Measurements from ENCODE around the gene DVL2. TPM values are rescaled to one million over a fixed set of nuclear protein-coding genes. Genes with fewer than 3 reads are reported as not detected.
A peak's percentile ranks its signal among the peaks of the same experiment; 100 is the strongest.

The DVL2 gene
- total RNA-seq, 1 experiment from 2014 or later: 36.9 TPM

- no peaks in the 10 kb centered on the region for H3K9me2 ChIP-seq (replicated peaks; ENCODE audit: low read length)
- no peak for TF ChIP-seq EZH2phosphoT487 (IDR thresholded peaks at IDR 0.05; ENCODE audit: borderline replicate concordance, low read length)
- TF ChIP-seq, protein P1, sequence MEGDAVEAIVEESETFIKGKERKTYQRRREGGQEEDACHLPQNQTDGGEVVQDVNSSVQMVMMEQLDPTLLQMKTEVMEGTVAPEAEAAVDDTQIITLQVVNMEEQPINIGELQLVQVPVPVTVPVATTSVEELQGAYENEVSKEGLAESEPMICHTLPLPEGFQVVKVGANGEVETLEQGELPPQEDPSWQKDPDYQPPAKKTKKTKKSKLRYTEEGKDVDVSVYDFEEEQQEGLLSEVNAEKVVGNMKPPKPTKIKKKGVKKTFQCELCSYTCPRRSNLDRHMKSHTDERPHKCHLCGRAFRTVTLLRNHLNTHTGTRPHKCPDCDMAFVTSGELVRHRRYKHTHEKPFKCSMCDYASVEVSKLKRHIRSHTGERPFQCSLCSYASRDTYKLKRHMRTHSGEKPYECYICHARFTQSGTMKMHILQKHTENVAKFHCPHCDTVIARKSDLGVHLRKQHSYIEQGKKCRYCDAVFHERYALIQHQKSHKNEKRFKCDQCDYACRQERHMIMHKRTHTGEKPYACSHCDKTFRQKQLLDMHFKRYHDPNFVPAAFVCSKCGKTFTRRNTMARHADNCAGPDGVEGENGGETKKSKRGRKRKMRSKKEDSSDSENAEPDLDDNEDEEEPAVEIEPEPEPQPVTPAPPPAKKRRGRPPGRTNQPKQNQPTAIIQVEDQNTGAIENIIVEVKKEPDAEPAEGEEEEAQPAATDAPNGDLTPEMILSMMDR (conservative IDR thresholded peaks at IDR 0.05; ENCODE audit: low read depth, low read length): no peak
- TF ChIP-seq EZH2 (IDR thresholded peaks at IDR 0.05; ENCODE audit: low read length, unreplicated experiment): no peak
- DNase-seq: no peak
- ChIA-PET POLR2A (ENCODE audit: unreplicated experiment) (interaction anchor here (0.6 kb wide), 1 partner anchor 15 kb away, joined by 3 read pairs; no protein-coding TSS in a partner anchor), CTCF (no interaction called here)
- no peaks in the 10 kb centered on the region for H3K9me3 ChIP-seq (ENCODE audit: low read length)
- H3K36me3 ChIP-seq (ENCODE audit: low read depth, low read length): peaks cover 9% of the 10 kb centered on the region; the same call in 1 of the 2 replicates
- no peak overlapping the region for H2AFZ ChIP-seq (ENCODE audit: low read length)
- H4K20me1 ChIP-seq (ENCODE audit: low read length): 0 out of 2 replicates have a peak, but pooled peaks cover 5% of the 10 kb centered on the region
- intact Hi-C loops (cut with micrococcal nuclease): no loop called here
- peaks cover 77% of the 10 kb centered on the region for H3K79me2 ChIP-seq (ENCODE audit: low read length)
- no peak; the same call in 1 of the 2 replicates for ATAC-seq
- no TSS peak for BruUV-seq (replicated peaks)
- H3K27ac ChIP-seq (ENCODE audit: low read length): peak overlapping the region; percentile 96
- H3K4me2 ChIP-seq (ENCODE audit: low read length): peak overlapping the region; percentile 93
- H3K4me3 ChIP-seq (ENCODE audit: low read length): peak overlapping the region; percentile 92
- no peaks in the 10 kb centered on the region for H3F3A ChIP-seq (ENCODE audit: low read length, unreplicated experiment)
- H3K4me1 ChIP-seq (ENCODE audit: insufficient read depth, low read length): peaks cover 21% of the 10 kb centered on the region
- H3K27me3 ChIP-seq (ENCODE audit: low read length): no peaks in the 10 kb centered on the region
- H3K9ac ChIP-seq (ENCODE audit: low read length): peak overlapping the region; percentile 96
Observed at GRCh38 chr17:7250695-7251627, 16.6 kb upstream of the DVL2 start.

GRCh38 chr17:7249830-7250229 is 15.5 kb upstream of the DVL2 start:
- no peak overlapping the region for H2AFZ ChIP-seq (ENCODE audit: low read length)
- peaks cover 72% of the 10 kb centered on the region for H3K79me2 ChIP-seq (ENCODE audit: low read length)

More at GRCh38 chr17:7249830-7250229, 15.5 kb upstream of the DVL2 start:
- H3K27me3 ChIP-seq (ENCODE audit: low read length): no peaks in the 10 kb centered on the region
- H3K9me2 ChIP-seq (replicated peaks; ENCODE audit: low read length): no peaks in the 10 kb centered on the region
- no peak overlapping the region for H3K27ac ChIP-seq (ENCODE audit: low read length)
- peaks cover 21% of the 10 kb centered on the region for H3K4me1 ChIP-seq (ENCODE audit: insufficient read depth, low read length)
- no peak for ATAC-seq
- H3K4me2 ChIP-seq (ENCODE audit: low read length): peak overlapping the region; percentile 93
- intact Hi-C loops (cut with micrococcal nuclease): no loop called here
- H3F3A ChIP-seq (ENCODE audit: low read length, unreplicated experiment): no peaks in the 10 kb centered on the region
- H3K36me3 ChIP-seq (ENCODE audit: low read depth, low read length): peaks cover 7% of the 10 kb centered on the region; the same call in 1 of the 2 replicates
- DNase-seq: no peak
- POLR2A ChIA-PET (ENCODE audit: unreplicated experiment): interaction anchor here (0.6 kb wide), 2 partner anchors 17 to 25 kb away, joined by 3 read pairs; no protein-coding TSS in a partner anchor
- peak overlapping the region; percentile 96 for H3K9ac ChIP-seq (ENCODE audit: low read length)
- peak overlapping the region; percentile 92 for H3K4me3 ChIP-seq (ENCODE audit: low read length)
- 0 out of 2 replicates have a peak, but pooled peaks cover 5% of the 10 kb centered on the region for H4K20me1 ChIP-seq (ENCODE audit: low read length)
- CTCF ChIA-PET: no interaction called here
- H3K9me3 ChIP-seq (ENCODE audit: low read length): no peaks in the 10 kb centered on the region
- TF ChIP-seq, protein P1 (conservative IDR thresholded peaks at IDR 0.05; ENCODE audit: low read depth, low read length): no peak
- no peak for TF ChIP-seq EZH2phosphoT487 (IDR thresholded peaks at IDR 0.05; ENCODE audit: borderline replicate concordance, low read length)
- TF ChIP-seq EZH2 (IDR thresholded peaks at IDR 0.05; ENCODE audit: low read length, unreplicated experiment): no peak
- no TSS peak for BruUV-seq (replicated peaks)

All from PC-3 (cell line).